Psoas muscle (tissue), 8 donors: ENCODE measurements around the gene ZBTB46. TPM values are rescaled to one million over a fixed set of nuclear protein-coding genes. Genes with fewer than 3 reads are reported as not detected.
A peak's percentile ranks its signal among the peaks of the same experiment; 100 is the strongest.

Source experiments
- ATAC-seq, 4 donors: fragments of 200-7000 bp; cut with Tn5 transposase; one replicate each; pipeline ENCODE4 v1.9.1; 2020; ENCODE audit warnings: moderate library complexity in 3 of 4, mild to moderate bottlenecking in 2 of 4
- DNase-seq, 2 donors: peaks; one replicate each; pipeline ENCODE4 v3.0.0-alpha.2; 2020
- H3K27ac ChIP-seq: fragments of 200-600 bp; one replicate; pipeline ENCODE4 v1.8.0; 2022
- H3K27me3 ChIP-seq, 3 donors: fragments of 200-600 bp in 1 of 3; one replicate each; pipeline versions ENCODE4 v1.6.1 to v1.8.0; 2013 to 2022; ENCODE audit warnings: low read length in 2 of 3, mild to moderate bottlenecking in 2 of 3, moderate library complexity in 1 of 3; ENCODE audit not compliant: insufficient read depth in 3 of 3
- H3K36me3 ChIP-seq, 2 donors: fragments of 200-600 bp in 1 of 2; one replicate each; pipeline versions ENCODE4 v1.6.1 to v1.8.0; 2013 to 2022; ENCODE audit warnings: low read depth in 1 of 2, mild to moderate bottlenecking in 1 of 2, moderate library complexity in 1 of 2; ENCODE audit not compliant: insufficient read depth in 1 of 2
- H3K4me1 ChIP-seq: fragments of 200-600 bp; one replicate; pipeline ENCODE4 v1.8.0; 2022
- H3K4me3 ChIP-seq: fragments of 200-600 bp; one replicate; pipeline ENCODE4 v1.8.0; 2022; ENCODE audit warnings: mild to moderate bottlenecking
- H3K9me3 ChIP-seq: fragments of 200-600 bp; one replicate; pipeline ENCODE4 v1.8.0; 2022
- WGBS, 3 donors: extraction: QIAGEN DNeasy Blood & Tissue Kit; methylation state at CpG; one replicate each; pipeline versions ENCODE4 v1.1.6 to v1.1.7; 2013; 5-methylcytosine and 5-hydroxymethylcytosine counted together
- intact Hi-C, 2 donors: fragments of 100-400 bp; cut with DNase I; formaldehyde crosslinking; loops; one replicate each; pipeline versions ENCODE4 v1.11.0 to v1.14.2; 2022
- polyA plus RNA-seq, 3 donors: library from polyadenylated mRNA; stranded (reverse); fragments of 200-250 nt; gene quantifications; one replicate each; pipeline ENCODE4 v1.2.3, GENCODE V29; 2013
- total RNA-seq, 4 donors: library from RNA; stranded (reverse); fragmentation: NEBNext Ultra II Directional in 2 of 4; extraction: Animal tissue kit (Norgen Biotek cat#: 25700) in 2 of 4; gene quantifications; one replicate each; pipeline versions ENCODE4 v1.2.1 to v1.2.4, GENCODE V29; 2021 to 2023
- TF ChIP-seq, protein P1 (sequence below): fragments of 200-600 bp; IDR thresholded peaks from one replicate; pipeline ENCODE4 v1.8.0; 2022; ENCODE audit warnings: antibody characterized with exemption
- donor health status: healthy with polysubstance abuse.
- donor health status: DM: no; HTN: no; CAD: no; lungs with moderate emphysema.
- donor health status: Bipolar disorder and iron deficiency.
- donor health status: healthy.
- donor health status: DM: yes; HTN: yes; CAD: no.
- donor health status: DM: no; HTN: no; CAD: no.
- donor health status: DM: no; HTN: no; CAD: no.
- donor health status: DM: yes; HTN: yes; CAD: no.

Gene ZBTB46
- total and polyA plus RNA-seq, 7 donors = 1.3 to 6.4 (median 4.5) TPM

DNA sequence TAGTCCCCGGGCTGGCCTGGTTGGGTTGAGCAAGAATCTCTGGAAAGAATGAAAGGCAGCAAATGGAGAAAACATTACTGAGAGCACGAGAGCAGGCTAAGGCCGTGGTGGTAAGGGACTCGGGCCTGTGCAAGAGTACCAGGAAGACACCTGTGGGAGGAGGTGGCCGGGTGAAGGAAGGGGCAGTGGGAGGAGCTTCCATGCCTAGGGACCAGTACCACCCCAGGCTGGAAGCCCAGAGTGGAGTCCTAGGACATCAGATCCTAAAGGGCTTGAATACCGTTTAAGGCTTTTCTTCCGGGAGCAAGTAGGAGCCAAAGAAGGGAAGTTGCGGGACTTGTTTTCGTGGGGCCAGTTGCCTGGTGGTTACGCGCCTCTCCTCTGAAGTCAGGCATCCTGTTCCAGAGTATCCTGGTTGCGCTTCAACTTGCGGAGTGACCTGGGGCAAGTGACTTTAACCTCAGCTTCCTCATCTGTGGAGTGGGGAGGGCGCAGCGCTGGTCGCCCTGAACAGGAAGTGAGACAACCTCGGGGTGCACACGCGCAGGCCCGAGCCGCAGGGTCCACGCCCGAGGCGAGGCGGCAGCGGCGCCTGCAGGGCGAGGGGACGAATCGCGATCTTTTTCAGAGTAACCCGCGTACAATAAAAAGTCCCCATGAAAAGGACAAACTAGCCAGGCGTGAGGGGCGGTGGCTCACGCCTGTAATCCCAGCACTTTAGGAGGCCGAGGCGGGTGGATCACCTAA lies 32.9 kb upstream of the ZBTB46 start:
- intact Hi-C loops = loop anchor here in 1 of 2 donors (1.0 kb wide), 2 partner anchors 32 to 78 kb away; no protein-coding TSS in a partner anchor
- peak overlapping the region; percentile 96 for H3K27ac ChIP-seq
- TF ChIP-seq, protein P1, sequence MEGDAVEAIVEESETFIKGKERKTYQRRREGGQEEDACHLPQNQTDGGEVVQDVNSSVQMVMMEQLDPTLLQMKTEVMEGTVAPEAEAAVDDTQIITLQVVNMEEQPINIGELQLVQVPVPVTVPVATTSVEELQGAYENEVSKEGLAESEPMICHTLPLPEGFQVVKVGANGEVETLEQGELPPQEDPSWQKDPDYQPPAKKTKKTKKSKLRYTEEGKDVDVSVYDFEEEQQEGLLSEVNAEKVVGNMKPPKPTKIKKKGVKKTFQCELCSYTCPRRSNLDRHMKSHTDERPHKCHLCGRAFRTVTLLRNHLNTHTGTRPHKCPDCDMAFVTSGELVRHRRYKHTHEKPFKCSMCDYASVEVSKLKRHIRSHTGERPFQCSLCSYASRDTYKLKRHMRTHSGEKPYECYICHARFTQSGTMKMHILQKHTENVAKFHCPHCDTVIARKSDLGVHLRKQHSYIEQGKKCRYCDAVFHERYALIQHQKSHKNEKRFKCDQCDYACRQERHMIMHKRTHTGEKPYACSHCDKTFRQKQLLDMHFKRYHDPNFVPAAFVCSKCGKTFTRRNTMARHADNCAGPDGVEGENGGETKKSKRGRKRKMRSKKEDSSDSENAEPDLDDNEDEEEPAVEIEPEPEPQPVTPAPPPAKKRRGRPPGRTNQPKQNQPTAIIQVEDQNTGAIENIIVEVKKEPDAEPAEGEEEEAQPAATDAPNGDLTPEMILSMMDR = peak; percentile 53
- H3K4me1 ChIP-seq = peaks cover 14% of the 10 kb centered on the region
- ATAC-seq (peak; percentile 69 to 78 (median 70)), DNase-seq (peak; percentile 83 to 91)
- peaks cover 3 to 20% of the 10 kb centered on the region in 2 donors for H3K36me3 ChIP-seq
- H3K9me3 ChIP-seq = no peaks in the 10 kb centered on the region
- 9 to 10% (median 10%) methylated on average over 38 of the region's 38 CpGs for WGBS, 3 donors
- peak overlapping the region; percentile 99 for H3K4me3 ChIP-seq
- H3K27me3 ChIP-seq = no peaks in the 10 kb centered on the region

DNA sequence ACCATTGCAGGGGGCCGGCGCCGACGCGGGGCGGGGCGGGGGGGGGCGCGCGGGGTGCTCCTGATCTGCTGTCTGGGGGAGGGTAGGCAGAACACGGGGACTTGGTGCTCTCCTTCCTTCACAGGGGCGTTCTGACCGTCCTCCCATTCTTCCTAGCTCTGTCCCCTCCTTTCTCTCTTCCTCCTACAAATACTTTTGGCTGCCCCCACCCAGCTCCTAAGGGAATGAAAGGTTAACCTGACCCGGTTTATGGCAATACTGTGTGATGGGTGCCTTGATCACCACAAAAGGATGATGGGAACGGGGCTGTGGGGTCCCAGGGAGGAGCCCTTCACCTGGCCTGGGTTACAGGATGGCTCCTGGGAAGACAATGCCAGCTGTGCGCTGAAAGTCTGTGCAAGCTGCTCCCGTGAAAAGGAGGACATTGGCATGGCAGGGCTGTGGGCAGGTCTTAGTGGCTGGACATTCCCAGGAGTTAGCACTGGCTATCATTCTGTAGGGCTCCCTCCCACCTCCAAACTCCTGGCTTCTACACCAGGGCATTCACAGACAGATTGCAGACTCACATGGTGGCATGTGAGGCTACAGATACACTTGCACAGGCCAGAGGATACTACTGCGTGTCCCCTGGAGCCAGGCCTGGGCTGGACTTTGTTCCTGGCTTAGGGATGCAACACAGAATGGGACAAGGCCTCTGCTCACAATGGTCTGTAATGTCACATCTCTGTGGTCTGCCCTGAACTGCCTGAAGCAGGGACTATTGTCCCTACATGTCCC lies 32.1 kb upstream of the ZBTB46 start:
- Histone ChIP-seq H3K27ac (peak overlapping the region; percentile 96), H3K4me3 (peak overlapping the region; percentile 99), H3K9me3 (no peaks in the 10 kb centered on the region), H3K27me3 (no peaks in the 10 kb centered on the region), H3K36me3 (peaks cover 3 to 13% of the 10 kb centered on the region in 2 donors), H3K4me1 (peaks cover 20% of the 10 kb centered on the region)
- TF ChIP-seq, protein P1 = no peak
- ATAC-seq (no peak), DNase-seq (no peak)
- WGBS, 3 donors = 79 to 82% (median 81%) methylated on average over 16 to 18 of the region's 18 CpGs
- intact Hi-C loops = loop anchor here in 1 of 2 donors (1.0 kb wide), 1 partner anchor 33 kb away; no protein-coding TSS in a partner anchor

DNA sequence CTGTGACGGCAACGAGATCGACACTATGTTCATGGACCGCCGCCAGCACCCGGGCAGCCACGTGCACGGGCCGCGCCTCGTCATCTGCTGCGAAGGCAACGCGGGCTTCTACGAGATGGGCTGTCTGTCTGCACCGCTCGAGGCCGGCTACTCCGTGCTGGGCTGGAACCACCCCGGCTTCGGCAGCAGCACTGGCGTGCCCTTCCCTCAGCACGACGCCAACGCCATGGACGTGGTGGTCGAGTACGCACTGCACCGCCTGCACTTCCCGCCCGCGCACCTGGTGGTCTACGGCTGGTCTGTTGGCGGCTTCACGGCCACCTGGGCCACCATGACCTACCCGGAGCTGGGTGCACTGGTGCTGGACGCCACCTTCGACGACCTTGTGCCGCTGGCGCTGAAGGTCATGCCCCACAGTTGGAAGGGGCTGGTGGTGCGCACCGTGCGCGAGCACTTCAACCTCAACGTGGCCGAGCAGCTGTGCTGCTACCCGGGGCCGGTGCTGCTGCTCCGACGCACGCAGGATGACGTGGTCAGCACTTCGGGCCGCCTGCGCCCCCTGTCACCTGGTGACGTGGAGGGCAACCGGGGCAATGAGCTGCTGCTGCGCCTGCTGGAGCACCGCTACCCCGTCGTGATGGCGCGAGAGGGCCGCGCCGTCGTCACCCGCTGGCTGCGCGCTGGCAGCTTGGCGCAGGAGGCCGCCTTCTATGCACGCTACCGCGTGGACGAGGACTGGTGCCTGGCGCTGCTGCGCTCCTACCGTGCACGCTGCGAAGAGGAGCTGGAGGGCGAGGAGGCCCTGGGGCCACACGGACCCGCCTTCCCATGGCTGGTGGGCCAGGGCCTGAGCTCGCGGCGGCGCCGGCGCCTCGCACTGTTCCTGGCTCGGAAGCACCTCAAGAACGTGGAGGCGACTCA lies 31.2 kb upstream of the ZBTB46 start:
- TF ChIP-seq, protein P1 = no peak
- H3K4me3 ChIP-seq = no peak overlapping the region
- ATAC-seq (no peak), DNase-seq (no peak)
- H3K9me3 ChIP-seq = no peaks in the 10 kb centered on the region
- H3K27ac ChIP-seq = no peak overlapping the region
- 96% methylated on average over 77 to 95 of the region's 95 CpGs for WGBS, 3 donors
- peaks cover 0 to 5% (median 0%) of the 10 kb centered on the region in 3 donors for H3K27me3 ChIP-seq
- H3K4me1 ChIP-seq = peaks cover 20% of the 10 kb centered on the region
- intact Hi-C loops = no loop called here
- H3K36me3 ChIP-seq = peaks cover 3 to 9% of the 10 kb centered on the region in 2 donors

DNA sequence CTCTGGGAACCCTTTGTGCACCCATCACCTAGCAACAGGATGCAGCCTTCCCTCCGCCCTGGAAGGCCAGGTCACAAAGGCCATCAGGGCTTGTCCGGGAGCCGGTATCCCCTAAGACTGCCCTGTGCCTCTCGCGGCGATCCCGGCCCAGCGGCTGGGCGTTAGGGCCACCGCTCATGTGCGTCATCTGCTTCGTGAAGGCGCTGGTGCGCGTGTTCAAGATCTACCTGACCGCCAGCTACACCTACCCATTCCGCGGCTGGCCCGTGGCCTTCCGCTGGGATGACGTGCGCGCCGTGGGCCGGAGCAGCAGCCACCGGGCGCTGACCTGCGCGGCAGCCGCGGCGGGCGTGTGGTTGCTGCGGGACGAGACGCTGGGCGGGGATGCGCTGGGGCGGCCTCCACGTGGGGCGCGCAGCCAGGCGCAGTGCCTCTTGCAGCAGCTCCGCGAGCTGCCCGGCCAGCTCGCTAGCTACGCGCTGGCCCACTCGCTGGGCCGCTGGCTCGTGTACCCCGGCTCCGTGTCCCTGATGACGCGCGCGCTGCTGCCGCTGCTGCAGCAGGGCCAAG lies 30.4 kb upstream of the ZBTB46 start, which contains the start of gene ABHD16B:
Gene ABHD16B, plus strand, starts transcription at position 134 of the 570 bp plus-strand sequence. Its CDS starts 43 bp downstream, at position 177.
- H3K4me1 ChIP-seq = peaks cover 20% of the 10 kb centered on the region
- TF ChIP-seq, protein P1 = no peak
- no peaks in the 10 kb centered on the region for H3K9me3 ChIP-seq
- ATAC-seq (no peak), DNase-seq (no peak)
- intact Hi-C loops = no loop called here
- WGBS, 3 donors = 96 to 97% (median 96%) methylated on average over 59 of the region's 59 CpGs
- H3K27ac ChIP-seq = no peak within 1 kb of the TSS
- H3K4me3 ChIP-seq = no peak within 1 kb of the TSS
- peaks cover 0 to 12% (median 0%) of the 10 kb centered on the region in 3 donors for H3K27me3 ChIP-seq
- H3K36me3 ChIP-seq = peaks cover 3 to 9% of the 10 kb centered on the region in 2 donors
